NCI-H2196 treated with DMSO at 0.1 percent for 48 hours (cell line): ENCODE results near the gene LLGL2.

Source experiments
- DNase-seq: peaks from one replicate; lab custom pipeline; 2025; ENCODE audit not compliant: unreplicated experiment; lab: John Stamatoyannopoulos, UW

The LLGL2 gene

GRCh38 chr17:75492555-75493168 is 32.8 kb upstream of the LLGL2 start:
- DNase-seq = no peak

GRCh38 chr17:75493476-75494129 is 31.9 kb upstream of the LLGL2 start:
- DNase-seq = no peak

GRCh38 chr17:75494326-75494877 is 31.1 kb upstream of the LLGL2 start:
- no peak for DNase-seq

- no peak for DNase-seq
These were observed 29.5 kb upstream of the LLGL2 start for GRCh38 chr17:75496005-75496404.

GRCh38 chr17:75498039-75498725 is 27.3 kb upstream of the LLGL2 start:
- no peak for DNase-seq

GRCh38 chr17:75498726-75499213 is 26.7 kb upstream of the LLGL2 start:
- no peak for DNase-seq

GRCh38 chr17:75499313-75500022 is 26.0 kb upstream of the LLGL2 start:
- no peak for DNase-seq

- DNase-seq = no peak
These were observed 24.9 kb upstream of the LLGL2 start for GRCh38 chr17:75500419-75501216.

- no peak for DNase-seq
These were observed 24.0 kb upstream of the LLGL2 start for GRCh38 chr17:75501378-75502071.

- no peak for DNase-seq
These were observed 23.3 kb upstream of the LLGL2 start for GRCh38 chr17:75502072-75502720.

GRCh38 chr17:75502721-75503329 is 22.7 kb upstream of the LLGL2 start:
- no peak for DNase-seq

GRCh38 chr17:75503337-75503950 is 22.1 kb upstream of the LLGL2 start:
- no peak for DNase-seq

GRCh38 chr17:75503976-75504346 is 21.5 kb upstream of the LLGL2 start:
- DNase-seq = no peak

- no peak for DNase-seq
These were observed 20.9 kb upstream of the LLGL2 start for GRCh38 chr17:75504347-75505151.

- DNase-seq = no peak
These were observed 20.4 kb upstream of the LLGL2 start for GRCh38 chr17:75505152-75505409.

GRCh38 chr17:75505640-75506039 is 19.9 kb upstream of the LLGL2 start:
- no peak for DNase-seq

- no peak for DNase-seq
These were observed 19.4 kb upstream of the LLGL2 start for GRCh38 chr17:75506134-75506533.

- no peak for DNase-seq
These were observed 18.6 kb upstream of the LLGL2 start for GRCh38 chr17:75506888-75507287.
